GM23248 (cell line): ENCODE results near the gene TXNL4A.

Experiments used
- EZH2 ChIP-seq: fragments of 200-600 bp; sonication (generic); IDR thresholded peaks from 2 replicates; pipeline ENCODE4 v1.6.1; 2018; ENCODE audit warnings: antibody characterized with exemption, mild to moderate bottlenecking; ENCODE audit not compliant: insufficient read depth, poor library complexity, severe bottlenecking
- EZH2phosphoT487 ChIP-seq: fragments of 200-600 bp; sonication (generic); IDR thresholded peaks from 2 replicates; pipeline ENCODE4 v1.6.1; 2018; ENCODE audit warnings: antibody characterized with exemption, moderate library complexity, mild to moderate bottlenecking, low read depth; ENCODE audit not compliant: insufficient read depth

DNA sequence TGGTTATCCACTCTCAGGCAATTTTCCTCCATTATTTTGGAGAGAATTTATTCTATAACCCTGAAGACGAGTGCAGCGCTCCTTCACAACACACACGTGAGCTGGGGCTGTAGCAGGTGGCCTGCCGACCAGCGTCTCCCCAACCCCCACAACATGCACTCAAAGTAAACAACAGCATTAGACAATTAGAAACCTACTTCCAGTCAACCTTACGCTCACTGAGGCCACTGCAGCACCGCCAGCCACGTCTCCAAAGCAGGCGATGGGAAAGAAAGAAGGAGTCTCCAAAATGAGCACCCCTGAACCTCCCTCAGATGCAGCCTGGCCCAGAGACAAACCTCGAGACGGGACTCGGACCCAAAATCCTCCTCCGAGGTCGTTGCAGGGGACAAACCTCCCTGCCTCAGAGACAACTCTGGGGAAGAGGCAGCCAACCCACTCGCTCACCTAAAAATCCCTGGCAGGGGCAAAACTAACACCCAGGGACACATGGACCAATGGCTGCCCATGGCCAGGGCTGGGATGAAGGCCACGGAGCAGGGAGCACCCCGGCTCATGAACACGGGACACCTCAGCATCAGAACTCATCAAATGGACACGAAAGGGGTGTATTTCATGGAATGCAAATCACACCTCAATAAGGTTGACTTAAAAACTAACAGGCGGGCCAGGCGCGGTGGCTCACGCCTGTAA, 39.5 kb downstream of the TXNL4A start:
- TF ChIP-seq EZH2 (no peak), EZH2phosphoT487 (no peak)
